ENCODE results near the gene C3. TPM values are rescaled to one million over a fixed set of nuclear protein-coding genes. Genes with fewer than 3 reads are reported as not detected.

Gene C3
- total RNA-seq, 1 experiment from 2014 or later = 7.0 TPM

GRCh38 chr19:6717036-6717435 lies 3.4 kb downstream of the C3 start:
- CTCF ChIA-PET = no interaction called here
- POLR2A ChIA-PET = no interaction called here
- H3K4me2 ChIP-seq (ENCODE audit: low read length) = no peak overlapping the region

DNA sequence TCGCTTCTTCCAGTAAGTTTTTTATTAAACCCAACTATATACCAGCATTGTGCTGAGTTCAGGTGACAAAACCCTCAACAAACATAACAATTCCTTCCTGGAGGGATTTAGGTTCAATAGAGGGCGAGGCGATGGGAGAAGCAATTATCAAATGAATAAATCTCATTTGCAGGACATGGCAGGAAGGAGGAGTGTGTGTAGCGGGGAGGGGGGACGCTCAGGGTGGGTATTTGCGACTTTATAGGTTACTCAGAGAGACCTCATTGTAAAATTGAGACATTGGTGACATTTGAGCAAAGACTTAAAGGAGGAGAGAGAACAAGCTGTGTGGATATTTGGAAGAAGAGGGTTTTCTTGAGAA lies 3.9 kb downstream of the C3 start:
- ChIA-PET POLR2A (no interaction called here), CTCF (no interaction called here), RAD21 (ENCODE audit: low non-redundant PET in 1 of 2, low total read pairs in 2 of 2, uncharacterized antibody in 2 of 2, unreplicated experiment in 2 of 2) (no interaction called here)
- no peak for ATAC-seq
- intact Hi-C loops (cut with micrococcal nuclease) = no loop called here
- no peaks in the 10 kb centered on the region for H3K36me3 ChIP-seq (ENCODE audit: control insufficient read depth in 1 of 2, insufficient read depth in 2 of 2, low read length in 2 of 2)
- H3K4me1 ChIP-seq (ENCODE audit: control insufficient read depth in 1 of 2, insufficient read depth in 2 of 2, low read length in 2 of 2) = peaks cover 2 to 17% of the 10 kb centered on the region in 2 experiments; a peak in 2 of 4 replicates
- H4K20me1 ChIP-seq (ENCODE audit: insufficient read depth) = no peaks in the 10 kb centered on the region
- no peaks in the 10 kb centered on the region for H3K27me3 ChIP-seq (ENCODE audit: insufficient read depth, low read length)
- no peaks in the 10 kb centered on the region for H3K79me2 ChIP-seq (ENCODE audit: insufficient read depth, low read length)
- no peak overlapping the region for H3K9ac ChIP-seq (ENCODE audit: low read length)
- H2AFZ ChIP-seq (ENCODE audit: low read depth, low read length, poor library complexity, severe bottlenecking) = no peak overlapping the region
- no peak for DNase-seq (ENCODE audit: low read depth, low spot score)
- no peak overlapping the region for H3K27ac ChIP-seq (ENCODE audit: low read depth, low read length)
- no peak overlapping the region for H3K4me3 ChIP-seq (replicated peaks in 1 of 2; ENCODE audit: low read depth in 1 of 2, low read length in 2 of 2)
- H3K4me2 ChIP-seq (ENCODE audit: low read length) = no peak overlapping the region
- no TSS peak for BruUV-seq (replicated peaks)
- H3K9me3 ChIP-seq (ENCODE audit: control insufficient read depth in 1 of 2, insufficient read depth in 1 of 2, low read depth in 1 of 2, low read length in 2 of 2) = no peaks in the 10 kb centered on the region
- no peaks in the 10 kb centered on the region for H3K9me2 ChIP-seq (ENCODE audit: insufficient read depth)
- TF ChIP-seq, protein P1, sequence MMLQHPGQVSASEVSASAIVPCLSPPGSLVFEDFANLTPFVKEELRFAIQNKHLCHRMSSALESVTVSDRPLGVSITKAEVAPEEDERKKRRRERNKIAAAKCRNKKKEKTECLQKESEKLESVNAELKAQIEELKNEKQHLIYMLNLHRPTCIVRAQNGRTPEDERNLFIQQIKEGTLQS (IDR thresholded peaks at IDR 0.05) = no peak
- TF ChIP-seq RAD21 (IDR thresholded peaks at IDR 0.05; ENCODE audit: low read depth) (no peak), CBX3 (IDR thresholded peaks at IDR 0.05; ENCODE audit: low read depth) (no peak), SRF (IDR thresholded peaks at IDR 0.05; ENCODE audit: low read depth) (no peak), CEBPB (IDR thresholded peaks at IDR 0.05; ENCODE audit: low read depth) (no peak), EZH2 (IDR thresholded peaks at IDR 0.05) (no peak), REST (IDR thresholded peaks at IDR 0.05; ENCODE audit: low read depth) (no peak), YY1 (IDR thresholded peaks at IDR 0.05; ENCODE audit: extremely low read depth, insufficient replicate concordance, low read depth, low read length) (no peak), JUND (IDR thresholded peaks at IDR 0.05) (no peak), TCF7L2 (IDR thresholded peaks at IDR 0.05; ENCODE audit: borderline replicate concordance, extremely low read depth, insufficient read depth, insufficient read length) (no peak), POLR2A (IDR thresholded peaks at IDR 0.05; ENCODE audit: borderline replicate concordance, extremely low read depth, insufficient read depth, insufficient read length) (no peak), SP1 (IDR thresholded peaks at IDR 0.05; ENCODE audit: low read depth) (no peak)

More at GRCh38 chr19:6717036-6717435, 3.4 kb downstream of the C3 start:
- TF ChIP-seq CEBPB (IDR thresholded peaks at IDR 0.05; ENCODE audit: low read depth) (no peak), CTCF (IDR thresholded peaks at IDR 0.05 in 2 of 3, conservative IDR thresholded peaks at IDR 0.05 in 1 of 3; ENCODE audit: borderline replicate concordance in 1 of 3, insufficient read depth in 1 of 3, low read depth in 2 of 3, low read length in 2 of 3) (peak in 2 of 3 experiments; percentile 58 to 62; a peak in 5 of 6 replicates)
- DNase-seq (ENCODE audit: low read depth, low spot score) (no peak), ATAC-seq (no peak)
- Histone ChIP-seq H3K79me2 (ENCODE audit: insufficient read depth, low read length) (no peaks in the 10 kb centered on the region), H3K9me2 (ENCODE audit: insufficient read depth) (no peaks in the 10 kb centered on the region), H3K4me1 (ENCODE audit: control insufficient read depth in 1 of 2, insufficient read depth in 2 of 2, low read length in 2 of 2) (peaks cover 2 to 17% of the 10 kb centered on the region in 2 experiments; a peak in 2 of 4 replicates), H3K9me3 (ENCODE audit: control insufficient read depth in 1 of 2, insufficient read depth in 1 of 2, low read depth in 1 of 2, low read length in 2 of 2) (no peaks in the 10 kb centered on the region), H3K27me3 (ENCODE audit: insufficient read depth, low read length) (no peaks in the 10 kb centered on the region), H3K4me3 (replicated peaks in 1 of 2; ENCODE audit: low read depth in 1 of 2, low read length in 2 of 2) (no peak overlapping the region), H2AFZ (ENCODE audit: low read depth, low read length, poor library complexity, severe bottlenecking) (no peak overlapping the region), H3K9ac (ENCODE audit: low read length) (no peak overlapping the region), H3K36me3 (ENCODE audit: control insufficient read depth in 1 of 2, insufficient read depth in 2 of 2, low read length in 2 of 2) (no peaks in the 10 kb centered on the region), H3K27ac (ENCODE audit: low read depth, low read length) (no peak overlapping the region), H4K20me1 (ENCODE audit: insufficient read depth) (no peaks in the 10 kb centered on the region)
- RAD21 ChIA-PET (ENCODE audit: low non-redundant PET in 1 of 2, low total read pairs in 2 of 2, uncharacterized antibody in 2 of 2, unreplicated experiment in 2 of 2) = no interaction called here
- intact Hi-C loops (cut with micrococcal nuclease) = no loop called here
- BruUV-seq (replicated peaks) = no TSS peak
